Endothelial cell of umbilical vein (primary cell): ENCODE measurements around the gene TBC1D7. TPM values are rescaled to one million over a fixed set of nuclear protein-coding genes. Genes with fewer than 3 reads are reported as not detected.

Experiments used
- BruUV-seq: library from RNA; stranded (reverse); fragments of 400-500 nt; replicated peaks from 2 replicates; lab custom pipeline; 2021; lab: Mats Ljungman, UMichigan
- CTCF ChIA-PET: fragments of 300-600, 350-600 bp; sonication (Branson Sonifier 250); formaldehyde crosslinking; loops from one replicate; lab custom pipeline; 2021; ENCODE audit warnings: antibody characterized with exemption, inconsistent platforms; lab: Charles Lee
- POLR2A ChIA-PET: fragments of 300-600, 350-600 bp; sonication (Branson Sonifier 250); formaldehyde crosslinking; loops from one replicate; lab custom pipeline; 2021; ENCODE audit warnings: antibody characterized with exemption, inconsistent platforms; lab: Charles Lee
- DNase-seq: peaks from one replicate; pipeline ENCODE4 v3.0.0-alpha.2; 2011; ENCODE audit warnings: low read depth, low spot score
- FAIRE-seq: peaks from 2 replicates; lab custom pipeline; 2011; peaks lifted over from hg19 to GRCh38; lab: Jason Lieb, UNC
- H2AFZ ChIP-seq: 2 replicates; pipeline ENCODE4 v1.6.0; 2012; ENCODE audit warnings: low read depth, low read length, control low read depth, inconsistent platforms
- H3K27ac ChIP-seq: 2 replicates; pipeline ENCODE4 v1.5.1; 2011; ENCODE audit warnings: low read depth, mild to moderate bottlenecking, control low read depth, low read length, moderate library complexity; ENCODE audit not compliant: insufficient read depth
- H3K27me3 ChIP-seq, 2 experiments: 2 replicates each; pipeline versions ENCODE4 v1.6.0 to v1.6.1; 2011; ENCODE audit warnings: low read length in 2 of 2, mixed read lengths in 1 of 2; ENCODE audit not compliant: control insufficient read depth in 2 of 2, insufficient read depth in 2 of 2
- H3K36me3 ChIP-seq, 2 experiments: 2 replicates in 1 of 2; 3 replicates in 1 of 2; pipeline ENCODE4 v1.5.1; 2011; ENCODE audit warnings: low read length in 2 of 2, mild to moderate bottlenecking in 1 of 2, moderate library complexity in 1 of 2; ENCODE audit not compliant: control insufficient read depth in 2 of 2, insufficient read depth in 2 of 2; ENCODE audit errors: extremely low read depth in 1 of 2
- H3K4me1 ChIP-seq: 3 replicates; pipeline ENCODE4 v1.5.1; 2011; ENCODE audit warnings: mild to moderate bottlenecking, low read length; ENCODE audit not compliant: control insufficient read depth, insufficient read depth; ENCODE audit errors: extremely low read depth
- H3K4me2 ChIP-seq: 2 replicates; pipeline ENCODE4 v1.6.1; 2011; ENCODE audit warnings: low read length, control low read depth, mixed read lengths; ENCODE audit not compliant: insufficient read depth
- H3K4me3 ChIP-seq, 3 experiments: fragments of 200-600 bp in 1 of 3; sonication (generic), shearing (Covaris generic) in 1 of 3; replicated peaks in 1 of 3; 2 replicates each; pipeline ENCODE4 v1.5.1; 2011 to 2016; ENCODE audit warnings: control low read depth in 3 of 3, low read length in 3 of 3, mild to moderate bottlenecking in 2 of 3, inconsistent platforms in 1 of 3, low read depth in 1 of 3, moderate library complexity in 1 of 3; ENCODE audit not compliant: insufficient read depth in 1 of 3
- H3K79me2 ChIP-seq: 2 replicates; pipeline ENCODE4 v1.6.0; 2012; ENCODE audit warnings: low read length, inconsistent platforms; ENCODE audit not compliant: control insufficient read depth, insufficient read depth
- H3K9ac ChIP-seq: replicated peaks from 2 replicates; pipeline ENCODE3; 2011; ENCODE audit warnings: low read length, control low read depth; ENCODE audit not compliant: insufficient read depth; ENCODE audit errors: extremely low read depth
- H3K9me1 ChIP-seq: replicated peaks from 3 replicates; pipeline ENCODE4 v1.6.0; 2011; ENCODE audit warnings: mild to moderate bottlenecking, low read length; ENCODE audit not compliant: control insufficient read depth, insufficient read depth; ENCODE audit errors: extremely low read depth
- H3K9me3 ChIP-seq: replicated peaks from 2 replicates; pipeline ENCODE4 v1.5.1; 2012; ENCODE audit warnings: low read length, inconsistent platforms; ENCODE audit not compliant: control insufficient read depth, insufficient read depth
- H4K20me1 ChIP-seq: replicated peaks from 2 replicates; pipeline ENCODE3; 2011; ENCODE audit warnings: mild to moderate bottlenecking, low read length; ENCODE audit not compliant: control insufficient read depth, insufficient read depth; ENCODE audit errors: extremely low read depth
- CTCF ChIP-seq, 2 donors: IDR thresholded peaks; 1 replicate in 1 of 2; 2 replicates in 1 of 2; pipeline ENCODE4 v1.5.1; 2011; ENCODE audit warnings: low read length in 2 of 2, mild to moderate bottlenecking in 2 of 2, moderate library complexity in 2 of 2, control low read depth in 1 of 2, inconsistent platforms in 1 of 2, low read depth in 1 of 2; ENCODE audit not compliant: insufficient read depth in 1 of 2; ENCODE audit errors: extremely low read depth in 1 of 2
- EZH2 ChIP-seq: IDR thresholded peaks from 2 replicates; pipeline ENCODE4 v1.6.1; 2012; ENCODE audit warnings: borderline replicate concordance, low read depth, mild to moderate bottlenecking, moderate library complexity, low read length, inconsistent platforms; ENCODE audit not compliant: severe bottlenecking
- FOS ChIP-seq: IDR thresholded peaks from 2 replicates; pipeline ENCODE4 v1.6.1; 2011; ENCODE audit warnings: mild to moderate bottlenecking, low read length, moderate library complexity, borderline replicate concordance; ENCODE audit not compliant: insufficient read depth
- GATA2 ChIP-seq: IDR thresholded peaks from 2 replicates; pipeline ENCODE4 v1.7.0; 2011; ENCODE audit warnings: low read depth, mild to moderate bottlenecking, moderate library complexity, mixed read lengths, low read length; ENCODE audit not compliant: insufficient read length, insufficient read depth
- JUN ChIP-seq: IDR thresholded peaks from 2 replicates; pipeline ENCODE4 v1.6.1; 2011; ENCODE audit warnings: borderline replicate concordance, low read depth; ENCODE audit not compliant: insufficient read length, insufficient read depth
- MAX ChIP-seq: IDR thresholded peaks from 2 replicates; pipeline ENCODE4 v1.6.1; 2011; ENCODE audit not compliant: insufficient read depth, insufficient read length
- MYC ChIP-seq: IDR thresholded peaks from one replicate; pipeline ENCODE4 v1.6.1; 2011; ENCODE audit warnings: mild to moderate bottlenecking, low read depth, low read length
- POLR2A ChIP-seq: IDR thresholded peaks from 2 replicates; pipeline ENCODE4 v1.6.1; 2012; ENCODE audit warnings: low read depth, mild to moderate bottlenecking, control low read depth, low read length
- POLR2AphosphoS5 ChIP-seq: IDR thresholded peaks from 2 replicates; pipeline ENCODE4 v1.6.1; 2012; ENCODE audit warnings: low read depth, mild to moderate bottlenecking, control low read depth, low read length, moderate library complexity; ENCODE audit not compliant: insufficient read depth
- dilution Hi-C: fragments of 300-500 bp; cut with MboI; formaldehyde crosslinking; loops from one replicate; pipeline ENCODE4 v1.15.0; 2019; ENCODE audit warnings: low sequenced_read_pairs; ENCODE audit not compliant: extremely low pct_ligation_motif_present
- intact Hi-C: fragments of 100-400 bp; cut with micrococcal nuclease; formaldehyde crosslinking; loops from one replicate; pipeline ENCODE4 v1.10.0; 2022
- polyA plus RNA-seq, 4 experiments: library from polyadenylated mRNA; depleted of rRNA in 3 of 4; stranded (reverse) in 3 of 4; unstranded in 1 of 4; fragments of >200 nt; gene quantifications; 2 replicates each; pipeline versions ENCODE4 v1.2.1 to v1.2.3, GENCODE V29; 2011 to 2012; ENCODE audit warnings: missing spikeins in 1 of 4
- total RNA-seq: library from RNA; stranded (reverse); gene quantifications from 2 replicates; pipeline ENCODE4 v1.2.3, GENCODE V29; 2021

The TBC1D7 gene
- total and polyA plus RNA-seq, 2 donors (not counting 3 experiments of a cell fraction or from before 2014, with no cell fraction given) = 26.6 to 28.1 TPM

GRCh38 chr6:13268913-13269518 is 59.3 kb downstream of the TBC1D7 start:
- Histone ChIP-seq H3K27ac (no peak overlapping the region), H3K4me3 (no peak overlapping the region), H3K36me3 (no peaks in the 10 kb centered on the region), H3K9me3 (no peaks in the 10 kb centered on the region), H4K20me1 (no peaks in the 10 kb centered on the region), H2AFZ (no peak overlapping the region), H3K4me1 (no peaks in the 10 kb centered on the region), H3K4me2 (no peak overlapping the region), H3K9ac (no peak overlapping the region), H3K9me1 (no peaks in the 10 kb centered on the region), H3K27me3 (no peaks in the 10 kb centered on the region), H3K79me2 (no peaks in the 10 kb centered on the region)
- DNase-seq = no peak
- dilution Hi-C loops = no loop called here
- intact Hi-C loops = no loop called here
- TF ChIP-seq POLR2AphosphoS5 = no peak
- no peak for TF ChIP-seq FOS
- no peak for TF ChIP-seq EZH2
- TF ChIP-seq MYC = no peak
- no peak for TF ChIP-seq JUN
- TF ChIP-seq MAX = no peak
- no peak for TF ChIP-seq CTCF (IDR thresholded peaks at IDR 0.05; ENCODE audit: extremely low read depth in 1 of 2, insufficient read depth in 1 of 2, low read depth in 1 of 2, low read length in 2 of 2)
- no peak for TF ChIP-seq GATA2
- TF ChIP-seq POLR2A = no peak
- no TSS peak for BruUV-seq
- ChIA-PET CTCF (interaction anchor here (2.5 kb wide), 1 partner anchor 10 kb away, joined by 8 read pairs; no protein-coding TSS in a partner anchor), POLR2A (no interaction called here)
- no peak for FAIRE-seq
